Gastroesophageal sphincter (tissue), 4 donors: Measurements from ENCODE around the gene CIBAR2. TPM values are rescaled to one million over a fixed set of nuclear protein-coding genes. Genes with fewer than 3 reads are reported as not detected.

Experiments
- ATAC-seq: fragments of 150-250 bp; one replicate; pipeline ENCODE4 v1.9.1; 2016; ENCODE audit warnings: mild to moderate bottlenecking, moderate library complexity
- H3K27ac ChIP-seq, 4 donors: fragments of 200-600 bp; sonication (generic) in 3 of 4; 1 replicate in 3 of 4; 2 replicates in 1 of 4; pipeline ENCODE4 v1.5.1; 2016 to 2019
- H3K27me3 ChIP-seq: fragments of 200-600 bp; sonication (generic); one replicate; pipeline ENCODE4 v1.5.1; 2019
- H3K36me3 ChIP-seq, 2 donors: fragments of 200-600 bp; sonication (generic); one replicate each; pipeline ENCODE4 v1.5.1; 2019; ENCODE audit warnings: control low read depth in 1 of 2
- H3K4me1 ChIP-seq, 3 donors: fragments of 200-600 bp; sonication (generic); 1 replicate in 2 of 3; 2 replicates in 1 of 3; pipeline ENCODE4 v1.5.1; 2016 to 2019; ENCODE audit warnings: control low read depth in 2 of 3
- H3K4me3 ChIP-seq, 2 donors: fragments of 200-600 bp; sonication (generic); one replicate each; pipeline ENCODE4 v1.5.1; 2019; ENCODE audit warnings: mild to moderate bottlenecking in 1 of 2, moderate library complexity in 1 of 2
- H3K9me3 ChIP-seq, 3 donors: fragments of 200-600 bp; sonication (generic); one replicate each; pipeline ENCODE4 v1.5.1; 2017 to 2019; ENCODE audit warnings: control low read depth in 2 of 3
- CTCF ChIP-seq, 4 experiments: fragments of 200-600 bp in 2 of 4; fragments of 450-650 bp in 2 of 4; sonication (generic) in 1 of 4; IDR thresholded peaks; one replicate each; pipeline ENCODE4 v1.5.1; 2017 to 2019; ENCODE audit warnings: antibody characterized with exemption in 4 of 4, mild to moderate bottlenecking in 2 of 4, moderate library complexity in 2 of 4
- EP300 ChIP-seq: sonication (generic); formaldehyde crosslinking; IDR thresholded peaks from one replicate; pipeline ENCODE4 v1.6.1; 2017; ENCODE audit warnings: antibody characterized with exemption, mild to moderate bottlenecking
- POLR2A ChIP-seq, 2 donors: fragments of 450-650 bp; IDR thresholded peaks; one replicate each; pipeline ENCODE4 v1.6.1; 2017; ENCODE audit warnings: antibody characterized with exemption in 2 of 2, mild to moderate bottlenecking in 2 of 2, moderate library complexity in 1 of 2
- POLR2AphosphoS5 ChIP-seq: sonication (generic); formaldehyde crosslinking; IDR thresholded peaks from one replicate; pipeline ENCODE4 v1.6.1; 2017; ENCODE audit warnings: antibody characterized with exemption
- WGBS, 2 donors: methylation state at CpG; one replicate each; pipeline ENCODE4 v1.1.5; 2018; ENCODE audit warnings: low coverage in 1 of 2; 5-methylcytosine and 5-hydroxymethylcytosine counted together
- total RNA-seq, 4 donors: library from RNA; depleted of rRNA; stranded (reverse); fragments of >200 nt; gene quantifications; one replicate each; pipeline ENCODE4 v1.1.0, GENCODE V29; 2016

The CIBAR2 gene
- total RNA-seq, 4 donors from 2014 or later, result not detected

- Histone ChIP-seq H3K4me3 (no peak overlapping the region), H3K9me3 (no peaks in the 10 kb centered on the region), H3K36me3 (peaks cover 0 to 61% of the 10 kb centered on the region in 2 donors), H3K27ac (no peak overlapping the region), H3K4me1 (peaks cover 0 to 7% (median 0%) of the 10 kb centered on the region in 3 donors), H3K27me3 (no peaks in the 10 kb centered on the region)
- ATAC-seq, result no peak
- 67 to 70% methylated on average over 3 to 5 of the region's 13 CpGs for WGBS, 2 donors
- TF ChIP-seq EP300 (no peak), POLR2AphosphoS5 (no peak), POLR2A (IDR thresholded peaks at IDR 0.05) (no peak), CTCF (IDR thresholded peaks at IDR 0.05) (no peak)
These were observed 29.1 kb downstream of the CIBAR2 start for GRCh38 chr16:85083051-85083639.

GRCh38 chr16:85082173-85083050 lies 29.9 kb downstream of the CIBAR2 start:
- H3K4me3 ChIP-seq, result no peak overlapping the region
- no peaks in the 10 kb centered on the region for H3K9me3 ChIP-seq
- peaks cover 0 to 63% of the 10 kb centered on the region in 2 donors for H3K36me3 ChIP-seq
- no peak for ATAC-seq
- TF ChIP-seq POLR2AphosphoS5 (no peak), POLR2A (IDR thresholded peaks at IDR 0.05) (no peak), EP300 (no peak), CTCF (IDR thresholded peaks at IDR 0.05) (no peak)
- 65 to 66% methylated on average over 5 to 8 of the region's 33 CpGs for WGBS, 2 donors
- H3K27me3 ChIP-seq, result no peaks in the 10 kb centered on the region
- H3K27ac ChIP-seq, result no peak overlapping the region
- peaks cover 0 to 7% (median 0%) of the 10 kb centered on the region in 3 donors for H3K4me1 ChIP-seq

- TF ChIP-seq EP300, result no peak
- TF ChIP-seq POLR2A (IDR thresholded peaks at IDR 0.05), result no peak
- no peak for TF ChIP-seq CTCF (IDR thresholded peaks at IDR 0.05)
- no peak for TF ChIP-seq POLR2AphosphoS5
- 20 to 60% methylated on average over 1 of the region's 15 CpGs for WGBS, 2 donors
- Histone ChIP-seq H3K9me3 (no peaks in the 10 kb centered on the region), H3K4me3 (no peak overlapping the region), H3K36me3 (peaks cover 0 to 63% of the 10 kb centered on the region in 2 donors), H3K27me3 (no peaks in the 10 kb centered on the region), H3K4me1 (peaks cover 0 to 5% (median 0%) of the 10 kb centered on the region in 3 donors), H3K27ac (no peak overlapping the region)
- ATAC-seq, result no peak
These were observed 30.5 kb downstream of the CIBAR2 start for GRCh38 chr16:85081765-85082164.

GRCh38 chr16:85081038-85081437 lies 31.2 kb downstream of the CIBAR2 start:
- no peak for TF ChIP-seq EP300
- no peak for TF ChIP-seq CTCF (IDR thresholded peaks at IDR 0.05)
- no peak for TF ChIP-seq POLR2A (IDR thresholded peaks at IDR 0.05)
- TF ChIP-seq POLR2AphosphoS5, result no peak
- Histone ChIP-seq H3K27me3 (no peaks in the 10 kb centered on the region), H3K36me3 (peaks cover 0 to 66% of the 10 kb centered on the region in 2 donors), H3K27ac (no peak overlapping the region), H3K4me1 (no peaks in the 10 kb centered on the region), H3K9me3 (no peaks in the 10 kb centered on the region), H3K4me3 (no peak overlapping the region)
- WGBS, 2 donors, result 94 to 100% methylated on average over 1 to 7 of the region's 9 CpGs
- no peak for ATAC-seq
